Liver (tissue), 9 donors: ENCODE data around the gene MTG1. TPM values are rescaled to one million over a fixed set of nuclear protein-coding genes. Genes with fewer than 3 reads are reported as not detected.
A peak's percentile ranks its signal among the peaks of the same experiment; 100 is the strongest.

ENCODE experiments used
- DNase-seq: peaks from one replicate; pipeline ENCODE4 v3.0.0-alpha.2; 2017; ENCODE audit warnings: low spot score
- H3K27ac ChIP-seq, 2 donors: one replicate each; pipeline ENCODE4 v1.7.0; 2013; ENCODE audit warnings: inconsistent platforms in 2 of 2, low read length in 2 of 2, control low read depth in 1 of 2, low read depth in 1 of 2, mild to moderate bottlenecking in 1 of 2
- H3K27me3 ChIP-seq, 4 donors: one replicate each; pipeline versions ENCODE4 v1.6.1 to v1.7.0; 2013; ENCODE audit warnings: low read length in 3 of 4, inconsistent platforms in 1 of 4, mild to moderate bottlenecking in 1 of 4, moderate library complexity in 1 of 4; ENCODE audit not compliant: control insufficient read depth in 4 of 4, insufficient read depth in 4 of 4
- H3K36me3 ChIP-seq, 4 donors: one replicate each; pipeline versions ENCODE4 v1.6.1 to v1.7.0; 2013; ENCODE audit warnings: low read length in 3 of 4, mild to moderate bottlenecking in 3 of 4, low read depth in 1 of 4, moderate library complexity in 1 of 4; ENCODE audit not compliant: control insufficient read depth in 4 of 4, insufficient read depth in 3 of 4
- H3K4me1 ChIP-seq, 4 donors: one replicate each; pipeline versions ENCODE4 v1.6.1 to v1.7.0; 2013; ENCODE audit warnings: low read length in 3 of 4, mild to moderate bottlenecking in 3 of 4, moderate library complexity in 1 of 4; ENCODE audit not compliant: control insufficient read depth in 4 of 4, insufficient read depth in 4 of 4
- H3K4me3 ChIP-seq, 3 donors: one replicate each; pipeline versions ENCODE4 v1.6.1 to v1.7.0; 2013; ENCODE audit warnings: low read length in 3 of 3, control low read depth in 1 of 3, low read depth in 1 of 3, mild to moderate bottlenecking in 1 of 3
- H3K9ac ChIP-seq, 2 donors: one replicate each; pipeline ENCODE4 v1.7.0; 2013; ENCODE audit warnings: low read length in 2 of 2, mild to moderate bottlenecking in 2 of 2, moderate library complexity in 2 of 2, control low read depth in 1 of 2, low read depth in 1 of 2
- H3K9me3 ChIP-seq, 4 donors: one replicate each; pipeline versions ENCODE4 v1.6.1 to v1.7.0; 2013; ENCODE audit warnings: low read length in 3 of 4; ENCODE audit not compliant: control insufficient read depth in 4 of 4
- ATF3 ChIP-seq: IDR thresholded peaks from 2 replicates; pipeline ENCODE4 v1.6.1; 2016; ENCODE audit warnings: antibody characterized with exemption
- CTCF ChIP-seq: fragments of 150-350 bp; IDR thresholded peaks from 2 replicates; pipeline ENCODE4 v1.5.1; 2017; ENCODE audit warnings: improper control_type of control experiment, low read depth, low read length; ENCODE audit not compliant: missing input control
- EGR1 ChIP-seq, 2 donors: IDR thresholded peaks; 2 replicates each; pipeline ENCODE4 v1.6.1; 2016 to 2018; ENCODE audit warnings: antibody characterized with exemption in 2 of 2, low read depth in 2 of 2
- FOXA1 ChIP-seq: IDR thresholded peaks from 2 replicates; pipeline ENCODE4 v1.6.1; 2016; ENCODE audit warnings: antibody characterized with exemption
- FOXA2 ChIP-seq: IDR thresholded peaks from 2 replicates; pipeline ENCODE4 v1.6.1; 2016; ENCODE audit warnings: antibody characterized with exemption
- GABPA ChIP-seq, 2 donors: IDR thresholded peaks in 1 of 2; conservative IDR thresholded peaks in 1 of 2; 2 replicates each; pipeline ENCODE4 v1.6.1; 2016; ENCODE audit warnings: antibody characterized with exemption in 2 of 2, mild to moderate bottlenecking in 1 of 2, moderate library complexity in 1 of 2
- HNF4A ChIP-seq, 2 donors: conservative IDR thresholded peaks; 2 replicates each; pipeline ENCODE4 v1.6.1; 2016; ENCODE audit warnings: antibody characterized with exemption in 2 of 2, mild to moderate bottlenecking in 2 of 2
- HNF4G ChIP-seq: IDR thresholded peaks from 2 replicates; pipeline ENCODE4 v1.6.1; 2016; ENCODE audit warnings: antibody characterized with exemption
- JUND ChIP-seq, 2 donors: IDR thresholded peaks; 2 replicates each; pipeline ENCODE4 v1.6.1; 2016; ENCODE audit warnings: antibody characterized with exemption in 2 of 2
- MAX ChIP-seq: IDR thresholded peaks from 2 replicates; pipeline ENCODE4 v1.6.1; 2016; ENCODE audit warnings: antibody characterized with exemption
- NR2F2 ChIP-seq: IDR thresholded peaks from 2 replicates; pipeline ENCODE4 v1.6.1; 2016; ENCODE audit warnings: antibody characterized with exemption
- RAD21 ChIP-seq, 2 donors: IDR thresholded peaks; 2 replicates each; pipeline ENCODE4 v1.6.1; 2016; ENCODE audit warnings: antibody characterized with exemption in 2 of 2, mild to moderate bottlenecking in 2 of 2
- RXRA ChIP-seq, 2 donors: IDR thresholded peaks; 2 replicates each; pipeline ENCODE4 v1.6.1; 2017 to 2018; ENCODE audit warnings: antibody characterized with exemption in 2 of 2, mild to moderate bottlenecking in 1 of 2
- SP1 ChIP-seq: IDR thresholded peaks from 2 replicates; pipeline ENCODE4 v1.6.1; 2018; ENCODE audit warnings: antibody characterized with exemption, mild to moderate bottlenecking
- TAF1 ChIP-seq: conservative IDR thresholded peaks from 2 replicates; pipeline ENCODE4 v1.6.1; 2016; ENCODE audit warnings: antibody characterized with exemption, mild to moderate bottlenecking
- YY1 ChIP-seq: IDR thresholded peaks from 2 replicates; pipeline ENCODE4 v1.6.1; 2016; ENCODE audit warnings: antibody characterized with exemption, mild to moderate bottlenecking
- WGBS: extraction: QIAGEN DNeasy Blood & Tissue Kit; methylation state at CpG from one replicate; pipeline ENCODE4 v1.1.7; 2013; 5-methylcytosine and 5-hydroxymethylcytosine counted together
- polyA plus RNA-seq, 2 donors: library from polyadenylated mRNA; stranded (reverse) in 1 of 2; unstranded in 1 of 2; fragments of 200-250 nt in 1 of 2; fragments of >200 nt in 1 of 2; fragmentation: Nextera tagmentation in 1 of 2; extraction: Ambion mirVana in 1 of 2; gene quantifications; one replicate each; pipeline versions ENCODE4 v1.2.1 to v1.2.3, GENCODE V29; 2013 to 2015
- total RNA-seq, 2 donors: library from RNA; depleted of rRNA; stranded (reverse); fragments of >200 nt; gene quantifications; one replicate each; pipeline ENCODE4 v1.2.3, GENCODE V29; 2014
- TF ChIP-seq, protein P1 (sequence below): IDR thresholded peaks from 2 replicates; pipeline ENCODE4 v1.6.1; 2016; ENCODE audit warnings: antibody characterized with exemption
- TF ChIP-seq, protein P2 (sequence below): IDR thresholded peaks from 2 replicates; pipeline ENCODE4 v1.6.1; 2016; ENCODE audit warnings: antibody characterized with exemption, mild to moderate bottlenecking
- donor health status: healthy.
- donor health status: healthy.
- donor health status: healthy.
- donor health status: healthy.
- donor health status: healthy.

Gene MTG1
- total and polyA plus RNA-seq, 4 donors = 19.4 to 70.6 (median 38.2) TPM

DNA sequence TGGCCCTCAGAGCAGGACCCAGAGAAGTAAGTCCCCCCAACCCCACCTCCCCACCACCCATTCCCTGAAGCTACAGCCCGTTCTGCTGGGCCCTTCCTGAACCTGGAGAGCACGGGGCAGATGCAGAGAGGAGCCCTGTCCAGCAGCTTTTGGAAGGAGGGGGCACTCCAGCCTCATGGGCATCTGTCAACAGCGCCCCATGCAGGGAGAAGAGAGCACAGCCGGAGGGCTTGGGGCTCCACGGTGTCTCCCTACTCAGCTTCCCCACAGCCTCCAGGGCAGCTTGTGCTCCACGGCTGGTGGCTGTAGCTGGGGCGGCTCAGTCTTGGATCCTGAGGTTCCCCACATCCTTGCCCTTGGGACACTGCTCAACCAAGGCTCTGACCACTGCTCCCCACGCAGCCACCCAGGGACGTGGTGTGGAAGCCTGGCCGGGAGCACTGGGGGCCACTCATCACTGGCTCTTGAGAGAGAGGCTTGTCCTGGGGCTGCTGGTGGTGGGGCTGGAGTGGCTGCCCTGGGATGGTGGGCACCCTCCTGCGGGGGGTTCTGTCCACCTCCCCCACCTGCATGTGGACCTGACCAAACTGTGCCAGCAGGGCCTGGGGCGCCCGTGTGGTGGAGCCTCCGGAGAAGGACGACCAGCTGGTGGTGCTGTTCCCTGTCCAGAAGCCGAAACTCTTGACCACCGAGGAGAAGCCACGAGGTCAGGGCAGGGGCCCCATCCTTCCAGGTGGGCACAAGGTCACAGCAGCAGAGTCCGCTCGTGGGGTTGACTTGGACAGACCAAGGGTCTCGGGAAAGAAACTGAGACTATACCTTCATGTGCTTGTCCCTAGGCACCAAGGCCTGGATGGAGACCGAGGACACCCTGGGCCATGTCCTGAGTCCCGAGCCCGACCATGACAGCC, 42.3 kb upstream of the MTG1 start:
- DNase-seq = no peak
- H3K9ac ChIP-seq = no peak overlapping the region
- no peaks in the 10 kb centered on the region for H3K9me3 ChIP-seq
- WGBS = 71% methylated on average over 24 of the region's 24 CpGs
- peaks cover 27 to 94% (median 83%) of the 10 kb centered on the region in 4 donors for H3K4me1 ChIP-seq
- peak in 1 of 2 donors; percentile 25 for TF ChIP-seq RAD21 (IDR thresholded peaks at IDR 0.05)
- TF ChIP-seq GABPA (IDR thresholded peaks at IDR 0.05 in 1 of 2, conservative IDR thresholded peaks at IDR 0.05 in 1 of 2) = no peak
- TF ChIP-seq HNF4G = no peak
- no peak for TF ChIP-seq MAX
- TF ChIP-seq, protein P1, sequence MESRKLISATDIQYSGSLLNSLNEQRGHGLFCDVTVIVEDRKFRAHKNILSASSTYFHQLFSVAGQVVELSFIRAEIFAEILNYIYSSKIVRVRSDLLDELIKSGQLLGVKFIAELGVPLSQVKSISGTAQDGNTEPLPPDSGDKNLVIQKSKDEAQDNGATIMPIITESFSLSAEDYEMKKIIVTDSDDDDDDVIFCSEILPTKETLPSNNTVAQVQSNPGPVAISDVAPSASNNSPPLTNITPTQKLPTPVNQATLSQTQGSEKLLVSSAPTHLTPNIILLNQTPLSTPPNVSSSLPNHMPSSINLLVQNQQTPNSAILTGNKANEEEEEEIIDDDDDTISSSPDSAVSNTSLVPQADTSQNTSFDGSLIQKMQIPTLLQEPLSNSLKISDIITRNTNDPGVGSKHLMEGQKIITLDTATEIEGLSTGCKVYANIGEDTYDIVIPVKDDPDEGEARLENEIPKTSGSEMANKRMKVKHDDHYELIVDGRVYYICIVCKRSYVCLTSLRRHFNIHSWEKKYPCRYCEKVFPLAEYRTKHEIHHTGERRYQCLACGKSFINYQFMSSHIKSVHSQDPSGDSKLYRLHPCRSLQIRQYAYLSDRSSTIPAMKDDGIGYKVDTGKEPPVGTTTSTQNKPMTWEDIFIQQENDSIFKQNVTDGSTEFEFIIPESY = no peak
- TF ChIP-seq EGR1 (IDR thresholded peaks at IDR 0.05; ENCODE audit: low read depth in 2 of 2) = no peak
- TF ChIP-seq SP1 = no peak
- no peak for TF ChIP-seq JUND (IDR thresholded peaks at IDR 0.05)
- no peak overlapping the region for H3K4me3 ChIP-seq
- H3K36me3 ChIP-seq = peaks cover 0 to 2% (median 0%) of the 10 kb centered on the region in 4 donors
- H3K27me3 ChIP-seq = no peaks in the 10 kb centered on the region
- no peak overlapping the region for H3K27ac ChIP-seq

DNA sequence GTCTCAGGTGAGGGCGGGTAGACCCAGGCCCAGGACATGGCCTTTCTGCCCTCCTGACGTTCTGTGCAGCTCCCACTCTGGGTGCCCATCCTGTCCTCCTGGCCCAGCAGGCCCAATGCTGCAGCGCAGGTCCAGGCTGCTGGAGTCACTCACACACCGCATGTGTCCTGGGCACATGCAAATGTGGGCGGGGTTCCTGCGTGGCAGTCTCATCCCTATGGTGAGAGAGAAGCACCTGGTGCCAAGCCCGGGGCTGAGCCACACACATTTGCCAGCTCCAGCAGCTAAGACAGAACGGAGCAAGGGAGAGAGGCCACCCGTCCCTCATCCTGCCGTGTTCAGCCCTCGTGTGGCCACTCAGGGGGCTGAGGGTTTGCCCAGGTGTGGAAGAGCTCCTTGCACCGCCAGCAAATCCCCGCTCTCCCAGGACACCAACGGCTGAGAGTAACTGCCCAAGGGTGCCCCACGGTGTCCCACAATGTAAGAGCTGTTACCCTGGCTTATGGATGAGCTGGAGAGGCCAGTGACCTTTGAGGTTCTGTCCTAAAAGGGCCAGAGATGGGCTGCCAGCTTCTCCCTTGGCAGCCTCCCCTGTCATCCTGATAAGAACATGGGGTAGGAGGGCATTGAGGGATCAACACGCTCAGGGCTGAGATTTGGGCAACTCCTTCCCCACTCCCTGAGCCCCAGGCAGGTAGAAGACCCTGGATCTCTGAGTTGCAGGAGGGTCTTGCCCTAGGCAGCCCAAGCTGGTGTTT, 40.6 kb upstream of the MTG1 start:
- WGBS = 35% methylated on average over 16 of the region's 16 CpGs
- Histone ChIP-seq H3K27me3 (no peaks in the 10 kb centered on the region), H3K27ac (peak overlapping the region; percentile 11 to 67), H3K36me3 (peaks cover 0 to 2% (median 0%) of the 10 kb centered on the region in 4 donors), H3K9ac (peak overlapping the region in 1 of 2 donors; percentile 22), H3K4me1 (peaks cover 25 to 90% (median 81%) of the 10 kb centered on the region in 4 donors), H3K9me3 (no peaks in the 10 kb centered on the region), H3K4me3 (no peak overlapping the region)
- no peak for DNase-seq
- TF ChIP-seq TAF1 (no peak), FOXA1 (no peak), GABPA (IDR thresholded peaks at IDR 0.05 in 1 of 2, conservative IDR thresholded peaks at IDR 0.05 in 1 of 2) (no peak), MAX (peak; percentile 34), CTCF (peak; percentile 1), YY1 (peak; percentile 70), RAD21 (IDR thresholded peaks at IDR 0.05) (peak in 1 of 2 donors; percentile 19), NR2F2 (peak; percentile 39), HNF4A (conservative IDR thresholded peaks at IDR 0.05) (peak; percentile 60 to 74), JUND (IDR thresholded peaks at IDR 0.05) (peak in 1 of 2 donors; percentile 17), SP1 (peak; percentile 66), HNF4G (no peak), FOXA2 (peak; percentile 18), RXRA (IDR thresholded peaks at IDR 0.05) (peak; percentile 91), EGR1 (IDR thresholded peaks at IDR 0.05; ENCODE audit: low read depth in 2 of 2) (no peak), ATF3 (no peak)
- TF ChIP-seq, protein P1 = peak; percentile 32
- TF ChIP-seq, protein P2, sequence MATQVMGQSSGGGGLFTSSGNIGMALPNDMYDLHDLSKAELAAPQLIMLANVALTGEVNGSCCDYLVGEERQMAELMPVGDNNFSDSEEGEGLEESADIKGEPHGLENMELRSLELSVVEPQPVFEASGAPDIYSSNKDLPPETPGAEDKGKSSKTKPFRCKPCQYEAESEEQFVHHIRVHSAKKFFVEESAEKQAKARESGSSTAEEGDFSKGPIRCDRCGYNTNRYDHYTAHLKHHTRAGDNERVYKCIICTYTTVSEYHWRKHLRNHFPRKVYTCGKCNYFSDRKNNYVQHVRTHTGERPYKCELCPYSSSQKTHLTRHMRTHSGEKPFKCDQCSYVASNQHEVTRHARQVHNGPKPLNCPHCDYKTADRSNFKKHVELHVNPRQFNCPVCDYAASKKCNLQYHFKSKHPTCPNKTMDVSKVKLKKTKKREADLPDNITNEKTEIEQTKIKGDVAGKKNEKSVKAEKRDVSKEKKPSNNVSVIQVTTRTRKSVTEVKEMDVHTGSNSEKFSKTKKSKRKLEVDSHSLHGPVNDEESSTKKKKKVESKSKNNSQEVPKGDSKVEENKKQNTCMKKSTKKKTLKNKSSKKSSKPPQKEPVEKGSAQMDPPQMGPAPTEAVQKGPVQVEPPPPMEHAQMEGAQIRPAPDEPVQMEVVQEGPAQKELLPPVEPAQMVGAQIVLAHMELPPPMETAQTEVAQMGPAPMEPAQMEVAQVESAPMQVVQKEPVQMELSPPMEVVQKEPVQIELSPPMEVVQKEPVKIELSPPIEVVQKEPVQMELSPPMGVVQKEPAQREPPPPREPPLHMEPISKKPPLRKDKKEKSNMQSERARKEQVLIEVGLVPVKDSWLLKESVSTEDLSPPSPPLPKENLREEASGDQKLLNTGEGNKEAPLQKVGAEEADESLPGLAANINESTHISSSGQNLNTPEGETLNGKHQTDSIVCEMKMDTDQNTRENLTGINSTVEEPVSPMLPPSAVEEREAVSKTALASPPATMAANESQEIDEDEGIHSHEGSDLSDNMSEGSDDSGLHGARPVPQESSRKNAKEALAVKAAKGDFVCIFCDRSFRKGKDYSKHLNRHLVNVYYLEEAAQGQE = peak; percentile 11
